HG02642 (cell line): ENCODE results near the gene IGSF9B.

Experiments used
- ATAC-seq: cut with Tn5 transposase; IDR thresholded peaks from one replicate; pipeline ENCODE4 v1.9.1; 2021; ENCODE audit warnings: mild to moderate bottlenecking; ENCODE audit not compliant: unreplicated experiment, poor library complexity

Gene IGSF9B

GRCh38 chr11:133925756-133926155 lies 31.0 kb downstream of the IGSF9B start:
- ATAC-seq, result no peak

- ATAC-seq, result no peak
Measured at GRCh38 chr11:133924661-133925060, 32.1 kb downstream of the IGSF9B start.

GRCh38 chr11:133922078-133922870 lies 34.5 kb downstream of the IGSF9B start:
- ATAC-seq, result no peak

- no peak for ATAC-seq
Measured at GRCh38 chr11:133921513-133921912, 35.3 kb downstream of the IGSF9B start.

GRCh38 chr11:133921026-133921425 lies 35.7 kb downstream of the IGSF9B start:
- no peak for ATAC-seq

- ATAC-seq, result no peak
Measured at GRCh38 chr11:133920109-133920990, 36.4 kb downstream of the IGSF9B start.

GRCh38 chr11:133919330-133920108 lies 37.2 kb downstream of the IGSF9B start:
- no peak for ATAC-seq

- ATAC-seq, result no peak
Measured at GRCh38 chr11:133918608-133919260, 38.0 kb downstream of the IGSF9B start.

GRCh38 chr11:133917921-133918607 lies 38.7 kb downstream of the IGSF9B start:
- ATAC-seq, result no peak

GRCh38 chr11:133916784-133917440 lies 39.9 kb downstream of the IGSF9B start:
- ATAC-seq, result no peak

GRCh38 chr11:133913761-133914160 lies 43.0 kb downstream of the IGSF9B start:
- ATAC-seq, result no peak

- no peak for ATAC-seq
Measured at GRCh38 chr11:133911171-133911570, 45.6 kb downstream of the IGSF9B start.

- no peak for ATAC-seq
Measured at GRCh38 chr11:133910101-133910500, 46.7 kb downstream of the IGSF9B start.

GRCh38 chr11:133908827-133909226 lies 47.9 kb downstream of the IGSF9B start:
- ATAC-seq, result no peak

GRCh38 chr11:133907841-133908241 lies 48.9 kb downstream of the IGSF9B start:
- no peak for ATAC-seq

- ATAC-seq, result no peak
Measured at GRCh38 chr11:133907216-133907615, 49.6 kb downstream of the IGSF9B start.

- ATAC-seq, result no peak
Measured at GRCh38 chr11:133906746-133907145, 50.0 kb downstream of the IGSF9B start.

- no peak for ATAC-seq
Measured at GRCh38 chr11:133906241-133906640, 50.5 kb downstream of the IGSF9B start.

GRCh38 chr11:133905677-133906156 lies 51.1 kb downstream of the IGSF9B start:
- ATAC-seq, result no peak
